ENCODE data around the gene DYTN.

GRCh38 chr2:206639636-206640035 is 78.6 kb downstream of the DYTN start:
- TF ChIP-seq POLR2AphosphoS5 (IDR thresholded peaks at IDR 0.05; ENCODE audit: low read depth, low read length) (no peak), REST (IDR thresholded peaks at IDR 0.05; ENCODE audit: insufficient read depth in 1 of 2, low read depth in 2 of 2, low read length in 2 of 2) (no peak)

Data from PFSK-1 (cell line).